ENCODE results near the gene UGT3A2.

The UGT3A2 gene

GRCh38 chr5:36017622-36018021, 49.1 kb downstream of the UGT3A2 start:
- peaks cover 31% of the 10 kb centered on the region for H3K9me3 ChIP-seq (ENCODE audit: insufficient read depth, low read length, severe bottlenecking)
- no peak overlapping the region for H3K4me3 ChIP-seq (ENCODE audit: low read depth in 1 of 2, low read length in 2 of 2)
- H2AFZ ChIP-seq (ENCODE audit: low read depth, low read length) = peak overlapping the region; percentile 48; the same call in 1 of the 2 replicates
- no peak for ATAC-seq (ENCODE audit: insufficient read depth, low read depth)
- H3K27ac ChIP-seq (ENCODE audit: low read length) = no peak overlapping the region
- no peak overlapping the region for H3K9ac ChIP-seq (ENCODE audit: low read depth, low read length)
- no peaks in the 10 kb centered on the region for H3K4me1 ChIP-seq (ENCODE audit: insufficient read depth, low read length)
- H3K27me3 ChIP-seq (ENCODE audit: insufficient read depth, low read length, poor library complexity) = no peaks in the 10 kb centered on the region
- DNase-seq = no peak
- no peak overlapping the region for H3K4me2 ChIP-seq (ENCODE audit: insufficient read depth, low read length)
- no peaks in the 10 kb centered on the region for H4K20me1 ChIP-seq (ENCODE audit: insufficient read depth, low read length)
- H3K79me2 ChIP-seq (ENCODE audit: insufficient read depth, low read length) = no peaks in the 10 kb centered on the region
- H3K36me3 ChIP-seq (ENCODE audit: insufficient read depth, low read length) = peaks cover 5% of the 10 kb centered on the region; the same call in 1 of the 2 replicates
- TF ChIP-seq CTCF (IDR thresholded peaks at IDR 0.05; ENCODE audit: borderline replicate concordance, extremely low read depth, low read length, poor library complexity, severe bottlenecking) (no peak), EZH2 (IDR thresholded peaks at IDR 0.05; ENCODE audit: borderline replicate concordance, low read depth, low read length, severe bottlenecking) (no peak)

- no peak for ATAC-seq (ENCODE audit: insufficient read depth, low read depth)
- Histone ChIP-seq H3K27ac (ENCODE audit: low read length) (no peak overlapping the region), H2AFZ (ENCODE audit: low read depth, low read length) (no peak overlapping the region), H3K36me3 (ENCODE audit: insufficient read depth, low read length) (peaks cover 5% of the 10 kb centered on the region; the same call in 1 of the 2 replicates), H3K27me3 (ENCODE audit: insufficient read depth, low read length, poor library complexity) (no peaks in the 10 kb centered on the region), H3K4me3 (ENCODE audit: low read depth in 1 of 2, low read length in 2 of 2) (no peak overlapping the region), H3K9ac (ENCODE audit: low read depth, low read length) (no peak overlapping the region), H4K20me1 (ENCODE audit: insufficient read depth, low read length) (no peaks in the 10 kb centered on the region), H3K79me2 (ENCODE audit: insufficient read depth, low read length) (no peaks in the 10 kb centered on the region), H3K9me3 (ENCODE audit: insufficient read depth, low read length, severe bottlenecking) (peaks cover 36% of the 10 kb centered on the region), H3K4me1 (ENCODE audit: insufficient read depth, low read length) (no peaks in the 10 kb centered on the region), H3K4me2 (ENCODE audit: insufficient read depth, low read length) (no peak overlapping the region)
- DNase-seq = no peak
- TF ChIP-seq CTCF (IDR thresholded peaks at IDR 0.05; ENCODE audit: borderline replicate concordance, extremely low read depth, low read length, poor library complexity, severe bottlenecking) (no peak), EZH2 (IDR thresholded peaks at IDR 0.05; ENCODE audit: borderline replicate concordance, low read depth, low read length, severe bottlenecking) (no peak)
These were observed 49.7 kb downstream of the UGT3A2 start for GRCh38 chr5:36017004-36017403.

- no peak overlapping the region for H3K9ac ChIP-seq (ENCODE audit: low read depth, low read length)
- H2AFZ ChIP-seq (ENCODE audit: low read depth, low read length) = no peak overlapping the region
- TF ChIP-seq CTCF (IDR thresholded peaks at IDR 0.05; ENCODE audit: borderline replicate concordance, extremely low read depth, low read length, poor library complexity, severe bottlenecking) = no peak
- TF ChIP-seq EZH2 (IDR thresholded peaks at IDR 0.05; ENCODE audit: borderline replicate concordance, low read depth, low read length, severe bottlenecking) = no peak
- H3K4me2 ChIP-seq (ENCODE audit: insufficient read depth, low read length) = no peak overlapping the region
- H3K4me1 ChIP-seq (ENCODE audit: insufficient read depth, low read length) = no peaks in the 10 kb centered on the region
- ATAC-seq (ENCODE audit: insufficient read depth, low read depth) (no peak), DNase-seq (no peak)
- peaks cover 50% of the 10 kb centered on the region for H3K9me3 ChIP-seq (ENCODE audit: insufficient read depth, low read length, severe bottlenecking)
- H3K36me3 ChIP-seq (ENCODE audit: insufficient read depth, low read length) = peaks cover 5% of the 10 kb centered on the region; the same call in 1 of the 2 replicates
- no peaks in the 10 kb centered on the region for H3K79me2 ChIP-seq (ENCODE audit: insufficient read depth, low read length)
- no peaks in the 10 kb centered on the region for H4K20me1 ChIP-seq (ENCODE audit: insufficient read depth, low read length)
- H3K4me3 ChIP-seq (ENCODE audit: low read depth in 1 of 2, low read length in 2 of 2) = no peak overlapping the region
- no peak overlapping the region for H3K27ac ChIP-seq (ENCODE audit: low read length)
- no peaks in the 10 kb centered on the region for H3K27me3 ChIP-seq (ENCODE audit: insufficient read depth, low read length, poor library complexity)
These were observed 53.5 kb downstream of the UGT3A2 start for GRCh38 chr5:36013182-36013581.

GRCh38 chr5:36009698-36010097, 57.0 kb downstream of the UGT3A2 start:
- Histone ChIP-seq H2AFZ (ENCODE audit: low read depth, low read length) (no peak overlapping the region), H3K4me1 (ENCODE audit: insufficient read depth, low read length) (no peaks in the 10 kb centered on the region), H3K27ac (ENCODE audit: low read length) (no peak overlapping the region), H3K79me2 (ENCODE audit: insufficient read depth, low read length) (no peaks in the 10 kb centered on the region), H3K9me3 (ENCODE audit: insufficient read depth, low read length, severe bottlenecking) (peaks cover 45% of the 10 kb centered on the region), H3K27me3 (ENCODE audit: insufficient read depth, low read length, poor library complexity) (no peaks in the 10 kb centered on the region), H3K36me3 (ENCODE audit: insufficient read depth, low read length) (no peaks in the 10 kb centered on the region), H3K4me2 (ENCODE audit: insufficient read depth, low read length) (no peak overlapping the region), H3K4me3 (ENCODE audit: low read depth in 1 of 2, low read length in 2 of 2) (no peak overlapping the region), H3K9ac (ENCODE audit: low read depth, low read length) (no peak overlapping the region), H4K20me1 (ENCODE audit: insufficient read depth, low read length) (no peaks in the 10 kb centered on the region)
- TF ChIP-seq EZH2 (IDR thresholded peaks at IDR 0.05; ENCODE audit: borderline replicate concordance, low read depth, low read length, severe bottlenecking) (no peak), CTCF (IDR thresholded peaks at IDR 0.05; ENCODE audit: borderline replicate concordance, extremely low read depth, low read length, poor library complexity, severe bottlenecking) (no peak)
- ATAC-seq (ENCODE audit: insufficient read depth, low read depth) (no peak), DNase-seq (no peak)
